B cell (primary cell): ENCODE measurements around the gene ZNF527. TPM values are rescaled to one million over a fixed set of nuclear protein-coding genes. Genes with fewer than 3 reads are reported as not detected.

Experiments
- ATAC-seq: fragments of 200-7000 bp; cut with Tn5 transposase; one replicate; pipeline ENCODE4 v1.10.0; 2021; ENCODE audit warnings: low read depth, mild to moderate bottlenecking, moderate number of reproducible peaks, moderate library complexity
- CTCF ChIA-PET: fragments of 350-600 bp; sonication (Branson Sonifier 250); formaldehyde crosslinking; loops from one replicate; lab custom pipeline; 2021; ENCODE audit warnings: antibody characterized with exemption, inconsistent platforms; lab: Charles Lee
- POLR2A ChIA-PET: fragments of 350-600 bp; sonication (Branson Sonifier 250); formaldehyde crosslinking; loops from one replicate; lab custom pipeline; 2021; ENCODE audit warnings: antibody characterized with exemption; lab: Charles Lee
- DNase-seq: peaks from one replicate; pipeline ENCODE4 v3.0.0; 2013
- H2AFZ ChIP-seq: 2 replicates; pipeline ENCODE4 v1.6.1; 2012; ENCODE audit warnings: mild to moderate bottlenecking, low read depth, low read length; ENCODE audit not compliant: insufficient read depth, poor library complexity, severe bottlenecking
- H3K27ac ChIP-seq, 2 donors: 1 replicate in 1 of 2; 2 replicates in 1 of 2; pipeline ENCODE4 v1.5.1; 2012 to 2013; ENCODE audit warnings: low read length in 2 of 2, mild to moderate bottlenecking in 2 of 2, moderate library complexity in 1 of 2
- H3K27me3 ChIP-seq, 4 experiments: fragments of 200-600 bp in 1 of 4; sonication (generic) in 1 of 4; replicated peaks in 1 of 4; 1 replicate in 2 of 4; 2 replicates in 2 of 4; pipeline versions ENCODE4 v1.6.1 to v1.7.0; 2013 to 2016; ENCODE audit warnings: low read length in 3 of 4, mild to moderate bottlenecking in 2 of 4, mixed read lengths in 1 of 4, moderate library complexity in 1 of 4; ENCODE audit not compliant: insufficient read depth in 4 of 4, control insufficient read depth in 3 of 4; ENCODE audit errors: control extremely low read depth in 1 of 4
- H3K36me3 ChIP-seq, 2 experiments: replicated peaks in 1 of 2; 1 replicate in 1 of 2; 2 replicates in 1 of 2; pipeline versions ENCODE4 v1.6.1 to v1.7.1; 2013; ENCODE audit warnings: low read length in 1 of 2; ENCODE audit not compliant: insufficient read depth in 2 of 2, control insufficient read depth in 1 of 2; ENCODE audit errors: control extremely low read depth in 1 of 2, extremely low read depth in 1 of 2
- H3K4me1 ChIP-seq, 2 donors: fragments of 200-600 bp in 1 of 2; sonication (generic) in 1 of 2; 1 replicate in 1 of 2; 2 replicates in 1 of 2; pipeline versions ENCODE4 v1.5.1 to v1.6.1; 2013 to 2017; ENCODE audit warnings: low read length in 2 of 2; ENCODE audit not compliant: control insufficient read depth in 2 of 2, insufficient read depth in 2 of 2
- H3K4me2 ChIP-seq: replicated peaks from 2 replicates; pipeline ENCODE3; 2012; ENCODE audit warnings: mild to moderate bottlenecking, low read depth, low read length; ENCODE audit not compliant: poor library complexity, severe bottlenecking
- H3K4me3 ChIP-seq, 5 experiments: fragments of 200-600 bp in 1 of 5; sonication (generic) in 1 of 5; 1 replicate in 3 of 5; 2 replicates in 2 of 5; pipeline versions ENCODE4 v1.5.1 to v1.7.0; 2011 to 2016; ENCODE audit warnings: low read length in 4 of 5, mild to moderate bottlenecking in 4 of 5, low read depth in 2 of 5, control low read depth in 1 of 5, moderate library complexity in 1 of 5; ENCODE audit not compliant: insufficient read depth in 1 of 5; ENCODE audit errors: control extremely low read depth in 1 of 5, extremely low read depth in 1 of 5
- H3K79me2 ChIP-seq: fragments of 200-600 bp; sonication (generic); one replicate; pipeline ENCODE4 v1.6.0; 2016; ENCODE audit warnings: low read length; ENCODE audit not compliant: control insufficient read depth, insufficient read depth
- H3K9ac ChIP-seq: fragments of 200-600 bp; sonication (generic); 2 replicates; pipeline ENCODE4 v1.6.1; 2017; ENCODE audit warnings: mild to moderate bottlenecking, low read length, moderate library complexity
- H3K9me3 ChIP-seq, 3 donors: one replicate each; pipeline versions ENCODE4 v1.6.1 to v1.7.1; 2013; ENCODE audit warnings: low read length in 2 of 3; ENCODE audit not compliant: control insufficient read depth in 2 of 3, insufficient read depth in 1 of 3; ENCODE audit errors: control extremely low read depth in 1 of 3
- H4K20me1 ChIP-seq: 2 replicates; pipeline ENCODE4 v1.6.0; 2012; ENCODE audit warnings: mild to moderate bottlenecking, low read length; ENCODE audit not compliant: insufficient read depth, control insufficient read depth, poor library complexity, severe bottlenecking
- H3K27ac Mint-ChIP-seq: one replicate; pipeline ENCODE4 v1.8.0; 2021; ENCODE audit warnings: mixed read lengths
- H3K27me3 Mint-ChIP-seq: one replicate; pipeline ENCODE4 v1.8.0; 2021; ENCODE audit warnings: mixed read lengths
- H3K4me1 Mint-ChIP-seq: one replicate; pipeline ENCODE4 v1.8.0; 2021; ENCODE audit warnings: mixed read lengths
- H3K4me3 Mint-ChIP-seq: one replicate; pipeline ENCODE4 v1.8.0; 2021; ENCODE audit warnings: mixed read lengths
- H3K9me3 Mint-ChIP-seq: one replicate; pipeline ENCODE4 v1.8.0; 2022; ENCODE audit warnings: mixed read lengths; ENCODE audit not compliant: insufficient read depth
- CTCF ChIP-seq: fragments of 200-600 bp; IDR thresholded peaks from one replicate; pipeline ENCODE4 v1.8.0; 2022; ENCODE audit warnings: antibody characterized with exemption, mild to moderate bottlenecking
- EZH2 ChIP-seq: IDR thresholded peaks from 2 replicates; pipeline ENCODE4 v1.6.1; 2012; ENCODE audit warnings: borderline replicate concordance, low read depth, mild to moderate bottlenecking, moderate library complexity, low read length; ENCODE audit not compliant: insufficient read depth, poor library complexity, severe bottlenecking
- WGBS: methylation state at CpG from one replicate; pipeline ENCODE4 v1.1.5; 2013; ENCODE audit warnings: missing lambda C conversion rate; ENCODE audit not compliant: insufficient coverage; 5-methylcytosine and 5-hydroxymethylcytosine counted together
- intact Hi-C: fragments of 100-400 bp; cut with micrococcal nuclease; formaldehyde crosslinking; loops from one replicate; pipeline ENCODE4 v1.10.0; 2022
- polyA minus RNA-seq: library from RNA; depleted of rRNA, polyadenylated mRNA; stranded (reverse); fragments of >200 nt; gene quantifications from 2 replicates; pipeline ENCODE4 v1.2.3, GENCODE V29; 2012
- polyA plus RNA-seq: library from polyadenylated mRNA; depleted of rRNA; stranded (reverse); fragments of >200 nt; gene quantifications from 2 replicates; pipeline ENCODE4 v1.2.3, GENCODE V29; 2012
- total RNA-seq, 2 donors: library from RNA; stranded (reverse); fragments of 120-200 nt in 1 of 2; gene quantifications; 1 replicate in 1 of 2; 2 replicates in 1 of 2; pipeline versions ENCODE4 v1.2.3 to v1.2.4, GENCODE V29; 2013 to 2022

The ZNF527 gene
- total RNA-seq (9.0 and 11.4 TPM in 2 replicates), polyA plus RNA-seq (4.8 and 7.7 TPM in 2 replicates), polyA minus RNA-seq (4.5 and 7.5 TPM in 2 replicates)
- 10.3 TPM for total RNA-seq (2013)

- Histone ChIP-seq H3K27ac (peak within 1 kb of the TSS; percentile 73 to 87), H3K4me1 (peaks cover 5 to 14% of the 10 kb centered on the region in 2 donors), H2AFZ (peak within 1 kb of the TSS; percentile 97), H3K4me2 (peak within 1 kb of the TSS; percentile 79), H3K27me3 (no peaks in the 10 kb centered on the region), H3K4me3 (peak within 1 kb of the TSS; percentile 59 to 87 (median 79)), H3K79me2 (peaks cover 24% of the 10 kb centered on the region), H4K20me1 (no peaks in the 10 kb centered on the region), H3K9me3 (peaks cover 4 to 23% (median 7%) of the 10 kb centered on the region in 3 donors), H3K9ac (peak within 1 kb of the TSS; percentile 82), H3K36me3 (peaks cover 8 to 12% of the 10 kb centered on the region in 2 experiments)
- H3K27me3 Mint-ChIP-seq: no peaks in the 10 kb centered on the region
- H3K9me3 Mint-ChIP-seq: peaks cover 2% of the 10 kb centered on the region
- TF ChIP-seq EZH2 (no peak), CTCF (peak; percentile 12)
- H3K4me3 Mint-ChIP-seq: peak within 1 kb of the TSS; percentile 99
- intact Hi-C loops: loop anchor here (1.0 to 2.0 kb wide), 10 partner anchors 37 to 598 kb away; partner anchors contain the start of genes ZNF540, ZNF569, ZNF571 and ZNF573
- H3K27ac Mint-ChIP-seq: peak within 1 kb of the TSS; percentile 98
- POLR2A ChIA-PET: interaction anchor here (0.6 to 1.5 kb wide), 10 partner anchors 36 to 1187 kb away, joined by 3 to 8 read pairs (median 4); partner anchors contain the start of genes ZNF420, ZNF540, ZNF569 and ZNF570
- H3K4me1 Mint-ChIP-seq: peaks cover 12% of the 10 kb centered on the region
- 2% methylated on average over 58 of the region's 58 CpGs for WGBS
- ATAC-seq (peak; percentile 96), DNase-seq (peak; percentile 98)
- CTCF ChIA-PET: interaction anchor here (0.5 to 1.3 kb wide), 10 partner anchors 36 to 521 kb away, joined by 3 to 4 read pairs (median 3); partner anchors contain the start of genes ZNF540 and ZNF571
Measured at GRCh38 chr19:37370880-37371661, at the start of gene ZNF527. TSS of gene ZNF527 (plus strand) at chr19:37371099. CDS start at chr19:37374199, 3,100 bp downstream.
